HG03060 (cell line): ENCODE results near the gene GALNT3.
A peak's percentile ranks its signal among the peaks of the same experiment; 100 is the strongest.

ENCODE experiments used
- ATAC-seq: cut with Tn5 transposase; IDR thresholded peaks from one replicate; pipeline ENCODE4 v1.9.1; 2021; ENCODE audit warnings: low read depth, moderate number of reproducible peaks; ENCODE audit not compliant: unreplicated experiment

The GALNT3 gene

DNA sequence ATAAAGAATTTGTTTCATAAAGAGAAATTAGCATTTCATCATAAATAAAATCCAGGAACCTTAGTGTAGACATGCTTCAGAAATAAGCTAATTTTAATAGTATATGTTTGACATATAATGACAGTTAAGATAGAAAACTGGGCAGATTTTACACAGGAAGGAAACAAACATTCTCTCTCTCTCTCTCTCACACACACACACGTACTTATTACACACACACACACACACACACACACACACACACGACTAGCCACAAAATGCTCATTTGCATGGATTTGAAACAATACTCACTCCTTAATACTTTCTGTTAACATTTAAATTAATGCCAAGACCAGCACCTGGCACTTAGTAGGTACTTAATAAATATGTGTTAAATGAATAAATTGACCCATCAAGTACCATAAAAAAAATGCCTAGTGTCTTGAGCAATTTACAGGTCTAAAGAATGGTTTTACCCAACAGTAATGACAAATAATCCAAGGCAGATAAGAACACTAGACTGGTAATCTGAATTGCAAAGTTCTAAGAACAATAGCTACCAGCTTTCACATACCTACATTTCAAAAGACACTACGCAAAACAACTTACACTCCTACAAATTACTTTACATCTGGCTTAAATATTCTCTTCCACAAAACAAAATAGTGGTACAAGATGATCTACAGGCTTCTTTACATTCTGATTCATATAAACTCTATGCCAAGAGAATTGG lies 2.9 kb upstream of the GALNT3 start:
- no peak for ATAC-seq

- ATAC-seq: no peak
Observed at GRCh38 chr2:165796129-165796528, 2.1 kb upstream of the GALNT3 start.

- ATAC-seq: peak; percentile 19
Observed at GRCh38 chr2:165795011-165795410, 964 bp upstream of the GALNT3 start.

- peak; percentile 95 for ATAC-seq
Observed at GRCh38 chr2:165794536-165794928, 485 bp upstream of the GALNT3 start.

- ATAC-seq: no peak
Observed at GRCh38 chr2:165793161-165793778, 777 bp downstream of the GALNT3 start.

DNA sequence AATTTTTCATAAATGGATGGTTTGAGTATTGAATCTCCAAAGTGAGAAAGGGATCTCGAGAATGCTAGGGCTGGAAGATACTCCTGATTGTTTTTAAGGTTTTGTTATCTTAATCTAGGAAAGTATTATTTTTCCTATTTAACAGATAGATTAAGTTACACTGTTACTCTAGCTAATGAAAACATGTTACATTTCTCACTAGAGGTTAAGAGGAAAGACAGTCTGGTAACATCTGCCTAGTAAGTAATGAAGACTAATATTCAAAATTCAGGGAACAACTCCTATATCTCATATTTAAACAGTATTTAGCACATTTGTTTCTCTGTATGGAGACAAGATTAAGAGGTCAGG lies 2.0 kb downstream of the GALNT3 start:
- no peak for ATAC-seq

DNA sequence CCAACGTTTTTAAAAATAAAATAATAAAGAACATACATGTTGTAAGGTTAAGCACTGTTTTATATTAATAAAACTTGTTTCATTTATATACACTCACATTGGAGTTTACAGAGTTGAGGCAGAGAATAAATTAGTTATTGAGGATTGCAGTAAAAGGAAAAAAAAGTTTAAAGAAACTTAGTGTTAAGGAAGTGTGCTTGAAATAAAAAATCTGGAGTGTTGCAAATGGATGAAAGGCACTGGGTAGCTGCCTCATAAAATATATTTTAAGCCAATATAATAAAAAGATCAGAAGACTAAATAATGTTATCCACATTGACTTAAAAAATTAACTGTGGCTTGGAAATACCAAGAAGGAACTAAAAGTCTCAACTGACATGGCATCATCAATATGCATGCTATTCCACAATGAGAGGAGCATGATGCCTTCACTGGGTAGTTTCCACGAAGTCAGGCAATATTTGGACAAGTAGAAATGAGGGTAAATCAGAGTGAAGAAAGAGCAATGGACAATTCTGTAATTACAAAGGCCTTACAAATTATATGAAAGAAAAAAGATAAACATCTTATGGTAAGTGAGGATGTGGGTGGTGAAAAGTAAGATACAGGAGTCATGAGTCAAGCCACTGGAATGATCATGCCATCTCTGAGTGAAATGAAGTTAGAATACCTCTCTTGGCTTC lies 2.5 kb downstream of the GALNT3 start:
- no peak for ATAC-seq

DNA sequence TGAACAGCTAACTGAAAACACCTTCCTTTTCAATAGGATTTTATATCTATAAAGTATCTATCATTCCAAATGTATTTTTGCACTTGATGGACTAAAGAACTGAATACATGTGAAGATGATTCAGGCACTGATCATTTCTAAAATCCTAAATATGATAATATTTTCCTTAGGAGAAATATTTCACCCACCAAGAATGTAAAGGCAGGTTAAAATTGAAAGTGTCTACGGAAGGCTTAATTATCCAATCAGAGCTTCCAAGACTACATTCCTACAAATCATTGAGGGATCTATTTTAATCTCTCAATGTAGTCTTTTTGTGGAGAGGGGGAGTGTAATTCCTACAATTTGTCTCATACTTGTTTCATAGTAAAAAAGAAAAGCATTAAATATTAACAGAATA lies 3.6 kb downstream of the GALNT3 start:
- ATAC-seq: no peak

- ATAC-seq: no peak
Observed at GRCh38 chr2:165787334-165787733, 6.7 kb downstream of the GALNT3 start.

GRCh38 chr2:165779706-165780105 lies 14.3 kb downstream of the GALNT3 start:
- no peak for ATAC-seq

- no peak for ATAC-seq
Observed at GRCh38 chr2:165778653-165779451, 15.2 kb downstream of the GALNT3 start.

- no peak for ATAC-seq
Observed at GRCh38 chr2:165778187-165778556, 15.9 kb downstream of the GALNT3 start.

GRCh38 chr2:165777522-165778186 lies 16.4 kb downstream of the GALNT3 start:
- ATAC-seq: no peak

- no peak for ATAC-seq
Observed at GRCh38 chr2:165776796-165777195, 17.3 kb downstream of the GALNT3 start.

DNA sequence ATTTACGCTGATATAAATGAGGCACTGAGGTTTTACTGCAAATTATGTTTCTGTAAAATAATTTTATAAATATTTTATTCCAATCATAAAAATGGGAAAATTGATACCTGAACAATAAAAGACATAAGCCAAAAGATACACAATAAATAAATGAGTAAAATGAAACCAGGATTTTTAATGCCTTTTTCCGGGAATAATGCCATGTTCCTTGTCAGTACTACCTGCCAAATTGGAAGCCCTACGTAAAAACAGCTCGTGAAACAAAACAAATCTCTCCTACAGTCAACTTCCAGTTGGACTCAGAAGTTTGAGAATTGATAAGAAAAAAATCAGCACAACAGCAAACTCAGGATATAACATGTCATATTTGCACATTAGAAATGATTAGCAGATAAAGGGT lies 18.0 kb downstream of the GALNT3 start:
- ATAC-seq: no peak

DNA sequence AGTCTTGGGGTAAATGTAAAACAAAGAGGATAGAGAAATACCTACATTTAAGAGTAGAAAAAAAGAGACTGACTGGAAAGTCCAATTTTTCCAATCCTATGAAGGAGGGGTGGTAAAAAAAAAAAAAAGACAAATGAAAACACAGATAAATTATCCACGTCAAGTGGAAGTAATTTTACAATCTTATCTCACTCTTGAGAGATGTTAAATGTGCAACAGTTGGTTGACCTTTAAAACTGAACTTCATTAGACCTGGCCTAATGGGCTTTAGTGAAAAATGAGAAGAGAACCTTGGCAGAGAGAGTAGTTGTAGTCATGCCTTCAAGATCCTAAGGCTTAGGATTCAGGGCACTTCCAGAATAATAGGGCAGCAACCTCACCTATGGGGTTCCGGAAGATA lies 20.4 kb downstream of the GALNT3 start:
- ATAC-seq: no peak

DNA sequence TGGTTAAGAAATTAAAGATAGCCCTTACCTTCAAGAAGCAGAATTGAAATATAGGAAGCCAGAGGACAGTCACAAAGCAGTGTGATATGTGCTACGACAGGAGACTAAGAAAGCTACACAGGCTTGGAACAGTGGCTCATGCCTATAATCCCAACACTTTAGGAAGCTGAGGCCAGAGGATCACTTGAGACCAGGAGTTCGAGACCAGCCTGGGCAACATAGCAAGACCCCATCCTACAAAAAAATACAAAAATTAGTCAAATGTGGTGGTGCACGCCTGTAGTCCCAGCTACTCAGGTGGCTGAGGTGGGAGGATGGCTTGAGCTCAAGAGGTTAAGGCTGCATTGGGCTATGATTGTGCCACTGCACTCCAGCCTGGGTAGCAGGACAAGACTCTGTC lies 21.9 kb downstream of the GALNT3 start:
- ATAC-seq: no peak

DNA sequence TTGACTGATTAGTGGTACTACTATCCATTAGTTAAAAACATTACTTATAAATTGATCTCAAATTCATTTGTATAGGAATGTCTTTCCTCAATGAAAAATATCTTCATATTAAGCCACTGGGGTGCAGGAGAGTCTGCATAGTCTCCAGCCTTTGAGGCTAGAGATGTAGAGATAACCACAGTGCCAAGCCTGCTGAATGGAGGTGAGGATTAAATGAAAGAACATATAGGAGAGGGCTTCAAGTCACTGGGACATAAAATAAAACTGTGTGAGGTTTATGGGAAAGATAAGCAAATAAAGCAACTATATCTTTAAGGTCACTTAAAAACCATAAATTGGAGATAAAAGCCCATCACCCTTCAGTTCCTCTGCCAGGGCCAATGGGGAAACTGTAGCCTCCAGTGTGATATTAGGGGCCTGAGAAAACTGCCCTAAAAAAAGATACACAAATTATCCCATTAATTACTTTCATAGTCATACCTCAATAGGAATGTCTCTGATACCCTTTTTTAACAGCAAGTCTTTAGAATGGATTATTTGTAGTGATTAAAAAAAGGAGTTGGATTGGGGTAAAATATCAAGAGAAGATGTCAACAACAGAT lies 27.6 kb downstream of the GALNT3 start:
- ATAC-seq: no peak

DNA sequence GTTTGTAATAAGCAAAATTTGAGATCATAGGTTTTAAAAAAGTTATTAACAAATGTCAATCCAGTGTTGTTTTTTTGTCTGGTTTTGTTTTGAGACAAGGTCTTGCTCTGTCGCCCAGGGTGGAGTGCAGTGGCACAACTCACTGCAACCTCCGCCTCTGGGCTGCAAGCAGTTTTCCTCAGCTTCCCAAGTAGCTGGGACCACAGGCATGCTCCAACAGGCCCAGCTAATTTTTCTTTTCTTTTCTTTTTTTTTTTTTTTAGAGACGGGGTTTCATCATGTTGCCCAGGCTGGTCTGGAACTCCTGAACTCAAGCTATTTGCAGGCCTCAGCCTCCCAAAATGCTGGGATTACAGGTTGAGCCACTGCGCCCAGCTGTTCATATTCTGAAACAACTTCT lies 31.3 kb downstream of the GALNT3 start:
- ATAC-seq: no peak

- no peak for ATAC-seq
Observed at GRCh38 chr2:165757906-165758675, 36.0 kb downstream of the GALNT3 start.
